Erythroblast (primary cell): Measurements from ENCODE around the gene BCKDHB.
A peak's percentile ranks its signal among the peaks of the same experiment; 100 is the strongest.

Source experiments
- DNase-seq, 2 experiments: peaks; one replicate each; lab custom pipeline; 2025; lab: John Stamatoyannopoulos, UW
- GATA1 ChIP-seq: IDR thresholded peaks from 2 replicates; pipeline ENCODE4 v1.6.1; 2011; ENCODE audit warnings: low read depth, mild to moderate bottlenecking, control low read depth, low read length, moderate library complexity
- POLR2A ChIP-seq: IDR thresholded peaks from 2 replicates; pipeline ENCODE4 v1.6.1; 2011; ENCODE audit warnings: mild to moderate bottlenecking, low read length

The BCKDHB gene

DNA sequence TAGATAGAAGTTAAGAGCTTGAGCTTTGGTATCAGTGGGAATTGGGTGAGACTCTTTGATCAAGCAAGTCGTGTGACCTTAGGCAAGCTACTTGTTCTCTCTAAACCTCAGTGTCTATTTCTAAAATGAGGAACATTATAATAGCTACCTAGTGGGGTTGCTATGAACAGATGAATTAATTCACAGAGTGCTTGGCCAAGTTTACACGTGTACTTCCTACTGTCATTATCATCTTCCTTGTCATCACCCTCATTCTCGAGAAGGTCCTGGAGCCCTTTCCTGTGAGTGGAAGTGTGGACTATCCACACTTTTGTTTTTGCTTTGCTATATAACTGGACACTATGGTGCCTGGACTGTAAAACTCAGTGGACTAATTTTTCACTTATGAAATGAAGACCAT, 64.0 kb downstream of the BCKDHB start:
- no peak for DNase-seq
- no peak for TF ChIP-seq GATA1
- TF ChIP-seq POLR2A, result no peak

DNA sequence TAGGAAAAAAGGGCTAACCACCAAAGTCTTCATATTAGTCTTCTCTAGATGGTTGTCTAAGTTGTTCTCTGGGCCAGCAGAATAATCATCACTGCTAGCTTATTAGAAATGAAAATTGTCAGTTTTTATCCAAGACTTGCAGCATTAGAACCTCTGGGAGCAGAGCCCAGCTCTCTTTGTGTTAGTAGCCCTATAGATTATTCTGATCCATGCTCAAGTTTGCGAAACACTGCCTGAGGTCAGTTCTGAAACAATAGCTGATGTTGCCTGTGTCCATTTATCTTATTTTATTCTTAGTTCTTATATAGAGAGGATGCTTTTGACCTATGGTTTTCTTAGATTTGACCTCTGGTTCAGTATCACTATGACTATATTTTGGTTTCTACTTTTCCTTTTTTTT, 66.9 kb downstream of the BCKDHB start:
- TF ChIP-seq POLR2A (no peak), GATA1 (no peak)
- no peak for DNase-seq

DNA sequence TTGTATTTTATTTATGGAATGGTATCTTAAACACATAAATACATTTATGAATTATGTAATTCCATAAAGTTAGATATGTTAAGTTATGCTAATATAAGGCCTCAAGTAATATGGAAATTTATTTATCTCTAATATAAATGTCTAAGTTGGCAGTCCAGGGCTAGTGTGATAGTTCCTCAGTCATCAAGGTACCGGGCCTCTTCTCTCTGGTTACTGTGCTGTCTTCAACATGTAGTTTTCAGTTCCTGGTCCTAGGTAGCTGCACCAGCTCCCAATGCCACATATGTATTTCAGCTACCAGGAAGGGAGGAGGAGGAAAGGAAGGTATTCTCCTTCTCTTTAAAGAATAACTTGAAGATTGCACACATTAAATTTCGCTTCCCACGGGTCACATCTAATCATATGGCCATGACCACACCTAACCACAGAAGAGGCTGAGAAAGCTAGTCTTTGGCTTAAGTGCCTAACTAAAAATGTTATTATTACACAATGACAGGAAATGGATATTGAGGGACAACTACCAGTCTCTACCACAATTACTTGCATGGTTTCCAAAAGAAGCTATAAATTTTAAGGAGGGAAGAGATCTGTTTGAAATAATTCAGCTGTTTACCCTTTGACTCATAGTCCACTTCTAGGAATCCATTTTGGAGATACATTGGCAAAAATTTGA, 68.6 kb downstream of the BCKDHB start:
- no peak for DNase-seq

DNA sequence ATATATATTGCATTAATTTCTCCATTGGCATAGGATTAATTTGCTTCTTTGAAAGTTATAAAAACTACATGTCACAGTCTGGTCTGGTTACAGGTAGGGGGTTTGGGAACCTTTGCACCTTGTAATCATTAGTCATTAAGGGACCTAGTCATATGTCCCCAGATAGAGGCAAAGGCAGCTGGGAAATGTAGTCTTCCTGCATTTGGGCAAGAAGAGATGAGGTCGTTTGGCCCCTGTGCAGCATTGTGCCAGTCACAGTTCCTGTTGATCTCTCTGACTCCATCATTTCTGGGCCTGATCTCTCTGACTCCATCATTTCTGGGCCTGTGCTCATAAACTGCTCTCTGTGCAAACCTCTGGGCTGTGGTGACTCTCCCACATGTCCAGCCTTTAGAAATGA, 73.2 kb downstream of the BCKDHB start:
- peak in 1 of 2 experiments; percentile 5 for DNase-seq
- TF ChIP-seq POLR2A (no peak), GATA1 (no peak)

More for the DNA sequence above, 68.6 kb downstream of the BCKDHB start:
- TF ChIP-seq POLR2A (no peak), GATA1 (no peak)

DNA sequence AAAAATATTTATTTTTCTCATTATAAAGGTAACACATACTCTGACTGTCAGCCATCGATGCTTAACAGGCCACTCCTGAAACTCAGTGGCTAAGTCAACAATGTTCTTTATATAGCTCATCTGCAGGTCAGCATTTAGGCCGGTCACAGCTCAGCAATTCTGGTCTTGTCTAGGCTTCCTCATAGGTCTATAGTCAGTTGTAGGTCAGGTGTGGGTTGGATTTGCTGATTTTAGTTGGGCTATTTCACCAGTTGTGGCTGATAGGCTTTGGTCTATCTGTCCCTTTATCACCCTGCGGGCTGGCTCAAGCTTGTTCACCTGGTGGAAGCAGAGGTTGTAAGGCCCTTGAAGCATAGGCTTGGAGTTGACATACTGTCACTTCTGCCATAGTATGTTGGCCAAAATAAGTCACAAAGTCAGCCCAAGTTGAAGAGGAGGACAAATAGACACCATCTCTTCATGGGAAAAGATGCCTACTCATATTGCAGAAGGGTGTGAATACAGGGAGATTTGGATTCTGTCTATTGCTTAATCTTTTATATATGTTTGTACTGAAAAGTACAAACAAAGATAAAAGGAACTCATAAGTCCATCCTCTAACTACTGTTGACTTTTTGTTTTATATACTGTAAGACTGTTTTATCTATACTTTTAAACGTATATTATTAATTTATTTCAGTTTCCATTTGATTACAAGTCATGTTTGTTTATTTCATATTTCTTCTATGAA, 75.0 kb downstream of the BCKDHB start:
- no peak for DNase-seq
- no peak for TF ChIP-seq GATA1
- no peak for TF ChIP-seq POLR2A

DNA sequence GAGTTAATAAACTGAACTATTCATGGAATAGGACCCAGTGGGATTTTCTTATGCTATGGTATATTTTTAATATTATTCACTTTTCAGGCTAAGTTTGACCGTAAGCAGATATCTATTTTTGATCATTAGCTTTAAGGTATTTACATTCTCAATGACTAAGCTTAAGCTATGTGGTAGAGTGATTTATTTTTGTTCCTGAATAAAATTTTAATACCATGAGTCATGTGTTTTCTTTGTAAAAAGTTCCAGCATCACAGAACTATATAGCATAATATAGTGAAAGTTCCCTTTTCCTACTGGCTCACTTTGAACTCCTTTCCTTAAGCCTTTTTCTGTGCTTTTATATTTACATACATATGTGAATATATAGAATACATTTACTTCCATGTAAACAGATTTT, 75.8 kb downstream of the BCKDHB start:
- TF ChIP-seq GATA1 (no peak), POLR2A (no peak)
- no peak for DNase-seq

DNA sequence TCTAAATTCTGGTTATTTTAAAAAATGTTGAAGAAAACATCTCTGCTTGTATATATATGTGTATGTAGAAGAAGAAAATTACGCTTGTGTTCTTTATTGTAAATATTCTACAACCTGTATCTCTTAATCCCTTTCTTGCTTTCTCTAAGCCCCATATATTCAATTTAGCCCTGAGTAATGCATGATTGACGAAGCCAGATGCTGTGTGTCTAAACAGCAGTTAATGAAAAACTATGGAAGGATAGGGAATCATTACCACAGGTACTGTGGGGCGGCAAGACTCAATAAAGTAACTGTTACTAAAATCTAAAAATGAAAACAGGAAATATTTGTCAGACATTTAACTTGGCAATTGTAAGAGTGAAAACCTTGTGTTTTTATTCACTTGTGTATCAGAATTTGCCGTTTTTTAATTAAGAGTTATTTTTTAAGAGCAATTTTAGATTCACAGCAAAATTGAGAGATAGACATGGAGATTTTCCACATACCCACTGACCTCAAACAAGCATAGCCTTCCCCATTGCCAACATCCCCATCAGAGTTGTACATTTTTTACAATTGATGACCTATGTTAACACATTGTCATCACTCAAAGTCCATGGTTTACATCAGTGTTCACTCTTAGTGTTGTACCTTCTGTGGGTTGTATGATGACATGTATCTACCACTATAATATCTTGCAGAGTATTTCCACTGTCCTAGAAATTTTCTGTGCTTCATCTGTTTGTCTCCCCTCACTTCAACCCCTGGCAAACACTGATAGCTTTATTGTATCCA, 76.7 kb downstream of the BCKDHB start:
- DNase-seq, result no peak
- no peak for TF ChIP-seq GATA1
- no peak for TF ChIP-seq POLR2A

DNA sequence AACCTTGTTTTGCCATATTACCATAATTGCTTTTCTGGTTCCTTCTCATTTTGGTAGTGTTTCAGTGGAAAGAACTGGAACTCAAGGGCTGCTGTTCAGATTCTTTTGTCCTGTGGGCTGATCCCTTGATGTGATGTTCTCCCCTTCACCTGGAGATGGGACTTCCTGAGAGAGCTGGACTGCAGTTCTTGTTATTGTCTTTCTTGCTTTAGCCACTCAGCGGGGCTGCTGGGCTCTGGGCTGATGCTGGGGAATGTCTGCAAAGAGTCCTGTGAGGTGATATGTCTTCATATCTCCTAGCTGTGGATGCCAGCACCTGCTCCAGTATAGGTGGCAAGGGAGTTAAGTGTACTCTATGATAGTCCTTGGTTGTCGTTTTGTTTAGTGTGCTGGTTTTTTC, 79.0 kb downstream of the BCKDHB start:
- DNase-seq, result no peak
- TF ChIP-seq POLR2A (no peak), GATA1 (no peak)

DNA sequence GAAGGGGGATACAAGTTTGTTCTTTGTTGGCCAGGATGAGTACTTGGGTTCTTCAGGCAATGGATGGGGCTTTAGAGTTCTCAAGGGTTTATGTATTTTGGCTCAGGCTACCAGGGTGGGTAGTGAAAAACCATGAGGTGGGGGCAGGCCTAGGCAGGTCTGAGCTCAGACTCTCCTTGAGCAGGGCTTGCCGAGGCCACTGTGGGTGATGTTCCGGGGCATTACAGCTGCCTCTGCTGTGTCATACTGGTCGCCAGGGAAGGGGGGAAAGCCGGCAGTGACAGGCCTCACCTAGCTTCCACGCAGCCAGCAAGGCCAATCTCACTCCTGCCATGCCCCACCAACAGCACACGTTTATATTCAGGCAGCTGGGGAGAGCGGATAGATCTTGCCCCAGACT, 79.6 kb downstream of the BCKDHB start:
- no peak for TF ChIP-seq POLR2A
- TF ChIP-seq GATA1, result no peak
- no peak for DNase-seq

DNA sequence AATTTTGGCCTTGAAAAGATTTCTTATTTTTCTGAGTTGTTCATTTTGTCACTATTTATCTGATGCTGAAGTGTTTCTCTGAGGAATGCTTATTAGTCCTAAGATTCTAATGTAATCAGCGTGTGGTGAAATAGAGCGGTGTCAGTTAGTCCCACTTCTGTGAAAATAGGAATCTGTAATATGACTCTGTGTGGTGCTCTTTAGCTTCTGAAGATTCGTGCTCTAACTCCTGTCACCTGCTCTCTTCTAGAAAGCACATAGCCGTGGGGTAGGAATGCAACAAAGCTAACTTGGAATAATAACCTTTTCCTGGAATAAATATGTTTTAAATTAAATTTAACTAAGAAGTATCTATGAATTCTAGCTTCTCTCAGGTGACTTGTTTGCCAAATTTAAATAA, 90.4 kb downstream of the BCKDHB start:
- no peak for DNase-seq
- no peak for TF ChIP-seq POLR2A
- TF ChIP-seq GATA1, result no peak

DNA sequence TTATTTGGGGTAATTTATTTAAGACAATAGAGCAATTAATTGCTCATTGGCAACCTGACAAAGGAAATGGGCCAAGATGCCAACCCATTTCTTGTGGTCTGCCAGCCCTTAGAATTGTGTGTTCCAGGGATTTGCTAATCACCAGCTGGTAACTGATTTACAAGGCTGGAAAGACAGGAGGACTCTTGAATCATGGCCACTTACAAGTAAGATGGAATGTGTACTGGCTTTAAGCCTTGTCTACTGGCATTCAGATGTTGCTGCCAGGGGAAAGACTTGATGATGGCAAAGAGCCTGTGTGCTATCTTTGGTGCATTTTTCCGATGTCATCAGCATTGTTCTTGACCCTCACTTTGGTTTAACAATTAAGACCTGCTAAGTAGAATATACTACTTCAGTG, 91.0 kb downstream of the BCKDHB start:
- no peak for TF ChIP-seq GATA1
- no peak for TF ChIP-seq POLR2A
- no peak for DNase-seq

DNA sequence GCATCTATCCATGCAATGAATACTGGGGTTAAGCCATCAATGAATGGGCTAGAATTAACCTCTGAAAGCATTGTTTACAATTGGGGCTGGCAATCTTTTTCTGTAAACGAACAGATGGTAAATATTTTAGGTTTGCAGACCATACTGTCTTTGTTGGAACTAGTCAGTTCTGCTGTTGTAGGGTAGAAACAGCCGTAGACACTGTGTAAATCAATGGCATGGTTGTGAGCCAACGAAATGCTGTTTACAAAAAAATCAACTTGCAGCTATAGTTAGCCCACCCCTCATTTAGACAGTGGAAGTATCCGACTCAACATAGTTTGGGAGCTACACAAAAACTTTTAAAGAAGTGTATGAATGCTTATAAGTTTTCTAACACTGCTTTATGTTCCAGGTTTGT, 91.5 kb downstream of the BCKDHB start:
- no peak for DNase-seq
- TF ChIP-seq POLR2A (no peak), GATA1 (no peak)

DNA sequence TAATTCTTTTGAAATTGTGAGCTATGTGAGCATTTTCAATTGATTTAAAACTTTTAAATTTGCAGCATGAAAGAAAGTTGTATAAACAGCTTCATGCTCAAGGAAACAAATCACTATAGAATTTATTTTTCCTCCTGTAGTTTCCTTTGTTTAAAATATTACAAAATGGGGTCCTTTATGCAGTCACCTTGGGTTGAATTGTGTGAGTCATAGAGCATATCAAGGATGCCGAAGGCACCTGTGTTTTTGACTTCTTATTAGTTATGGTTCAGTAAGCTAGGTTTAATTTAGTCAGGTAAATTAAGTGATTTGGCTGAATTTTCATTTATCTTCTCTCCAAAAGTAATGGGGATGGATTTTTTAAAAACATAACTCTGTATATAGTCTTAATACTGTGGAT, 96.8 kb downstream of the BCKDHB start:
- DNase-seq, result no peak
- TF ChIP-seq GATA1, result no peak
- TF ChIP-seq POLR2A, result no peak

DNA sequence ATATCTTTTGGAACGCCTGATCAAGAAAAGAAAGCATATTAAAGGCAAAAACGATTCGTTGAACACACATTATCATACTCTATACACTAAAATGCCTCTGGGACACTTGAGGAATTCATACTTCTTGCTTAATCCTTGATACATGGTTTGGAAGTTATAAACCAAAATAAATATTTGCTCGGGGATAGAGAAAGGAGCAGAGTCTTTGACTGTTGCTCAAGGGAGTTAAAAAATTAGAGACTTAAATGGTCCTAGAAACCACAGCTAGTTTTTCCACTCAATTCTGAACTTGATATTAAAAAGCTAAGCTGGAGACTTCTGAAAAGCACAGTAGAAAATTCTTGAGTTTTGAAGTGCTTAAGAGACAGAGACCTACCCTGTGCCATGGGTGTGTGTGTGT, 98.9 kb downstream of the BCKDHB start:
- TF ChIP-seq GATA1 (no peak), POLR2A (no peak)
- no peak for DNase-seq

DNA sequence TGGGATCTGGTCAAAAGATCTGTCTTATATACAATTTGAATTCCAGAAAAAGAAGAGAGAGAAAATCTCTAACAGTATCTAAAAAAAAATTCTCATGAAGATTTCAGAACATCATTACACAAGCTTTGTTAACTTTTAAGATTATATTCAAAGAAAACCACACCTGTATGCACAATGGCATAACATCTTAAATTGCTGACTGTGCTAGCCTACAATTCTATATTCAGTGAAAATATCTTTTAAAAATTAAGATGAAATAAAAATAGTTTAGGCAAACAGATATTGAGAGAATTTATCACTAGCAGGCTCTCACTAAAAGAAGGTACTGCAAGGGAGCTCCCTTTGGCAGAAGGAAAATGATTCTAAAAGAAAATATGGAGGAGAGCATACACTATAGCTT, 100.3 kb downstream of the BCKDHB start:
- DNase-seq, result no peak
- TF ChIP-seq POLR2A (no peak), GATA1 (no peak)
